Islet of Langerhans (tissue), 1 donor: ENCODE data around the gene ARSB.
"Not testable (repeated sequence)": the region's sequence is repeated elsewhere in the genome, so short reads cannot be mapped to it uniquely, and the experiment has no call there.

Experiments used
- FAIRE-seq: peaks from one replicate; lab custom pipeline; 2011; peaks lifted over from hg19 to GRCh38; lab: Jason Lieb, UNC

ARSB gene

DNA sequence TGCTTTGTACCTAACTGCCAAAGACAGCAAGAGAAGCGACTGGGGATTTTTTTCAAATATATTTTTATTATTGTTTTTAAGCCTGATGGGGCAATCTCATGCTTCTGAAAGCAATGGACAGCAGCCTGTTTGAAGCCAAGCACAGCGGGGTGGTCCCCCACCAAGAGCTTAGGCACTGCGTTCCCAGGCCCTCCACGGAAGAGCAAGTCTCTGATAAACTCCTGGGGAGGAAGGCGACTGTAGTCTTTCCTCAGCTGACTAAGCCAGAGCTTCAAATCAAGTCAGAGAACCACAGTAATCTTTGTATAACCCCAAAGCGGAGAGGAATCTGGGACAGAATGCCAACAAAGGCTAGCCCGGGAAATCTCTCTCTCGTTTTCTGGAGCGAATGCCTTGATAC, 54.4 kb downstream of the ARSB start:
- FAIRE-seq, result no peak

DNA sequence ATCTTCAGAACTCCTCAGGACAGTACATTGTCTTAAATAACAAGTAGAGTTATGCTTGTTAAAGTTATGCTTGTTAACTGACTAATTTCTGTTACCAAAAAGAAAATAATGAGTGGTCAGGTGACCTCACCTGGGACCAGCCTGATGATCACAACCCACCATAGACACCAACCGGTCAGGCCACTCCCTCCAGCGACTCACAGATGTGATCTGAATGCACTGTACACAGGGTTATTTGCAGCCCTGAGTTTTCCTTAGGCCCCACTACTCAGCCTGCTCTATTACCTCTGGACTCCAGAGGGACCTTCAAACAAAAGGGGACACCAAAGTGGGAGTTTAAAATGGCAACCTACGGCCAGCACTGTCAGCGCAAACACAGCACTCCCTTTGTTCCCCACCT, 55.3 kb downstream of the ARSB start:
- no peak for FAIRE-seq

DNA sequence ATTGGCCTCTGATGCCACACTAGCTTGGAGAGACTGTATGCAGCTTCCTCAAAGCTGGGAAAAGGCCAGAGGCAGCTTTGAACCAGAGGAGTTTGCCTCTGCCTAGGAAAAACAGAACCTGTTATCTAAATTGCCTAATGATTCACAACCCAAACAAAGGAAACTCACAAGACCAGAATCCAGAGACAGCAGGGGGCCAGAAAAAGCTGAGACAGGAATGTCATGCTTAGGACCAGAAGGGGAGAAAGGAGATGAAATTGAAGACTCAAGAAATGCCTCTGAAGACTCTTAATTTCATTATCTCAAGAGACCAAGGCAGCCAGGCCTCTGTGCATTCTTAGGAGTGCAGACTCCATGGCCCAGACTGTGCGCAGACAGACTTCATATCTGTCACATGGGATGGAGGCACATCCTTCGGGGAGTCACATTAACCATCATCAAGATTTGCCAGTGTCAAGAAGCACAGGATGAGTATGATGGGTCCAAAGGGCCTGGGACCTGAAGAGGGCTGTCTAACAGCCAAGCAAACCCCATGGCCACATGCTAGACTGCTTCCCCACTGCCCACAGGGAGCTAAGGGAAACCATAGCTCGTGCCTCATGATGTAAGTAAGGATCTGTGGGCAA, 57.3 kb downstream of the ARSB start:
- no peak for FAIRE-seq

DNA sequence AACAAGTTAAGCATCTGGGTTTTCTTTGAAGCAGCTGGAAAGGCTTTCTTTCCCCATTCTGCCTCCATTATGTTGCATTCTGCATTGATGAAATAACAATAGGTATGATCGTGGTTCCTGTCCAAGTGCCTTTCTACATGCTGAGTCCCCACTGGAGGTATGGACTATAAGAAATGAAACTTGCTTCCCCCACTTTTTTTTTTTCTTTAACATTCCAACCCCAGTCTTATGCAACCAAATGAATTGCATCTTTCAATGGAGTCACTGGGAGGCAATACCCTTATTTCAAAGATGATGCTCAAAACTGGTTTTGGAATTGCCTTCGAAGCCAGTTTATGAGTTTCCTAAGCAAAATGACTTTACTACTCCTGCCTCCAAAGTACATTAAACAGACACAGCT, 58.9 kb downstream of the ARSB start:
- no peak for FAIRE-seq

DNA sequence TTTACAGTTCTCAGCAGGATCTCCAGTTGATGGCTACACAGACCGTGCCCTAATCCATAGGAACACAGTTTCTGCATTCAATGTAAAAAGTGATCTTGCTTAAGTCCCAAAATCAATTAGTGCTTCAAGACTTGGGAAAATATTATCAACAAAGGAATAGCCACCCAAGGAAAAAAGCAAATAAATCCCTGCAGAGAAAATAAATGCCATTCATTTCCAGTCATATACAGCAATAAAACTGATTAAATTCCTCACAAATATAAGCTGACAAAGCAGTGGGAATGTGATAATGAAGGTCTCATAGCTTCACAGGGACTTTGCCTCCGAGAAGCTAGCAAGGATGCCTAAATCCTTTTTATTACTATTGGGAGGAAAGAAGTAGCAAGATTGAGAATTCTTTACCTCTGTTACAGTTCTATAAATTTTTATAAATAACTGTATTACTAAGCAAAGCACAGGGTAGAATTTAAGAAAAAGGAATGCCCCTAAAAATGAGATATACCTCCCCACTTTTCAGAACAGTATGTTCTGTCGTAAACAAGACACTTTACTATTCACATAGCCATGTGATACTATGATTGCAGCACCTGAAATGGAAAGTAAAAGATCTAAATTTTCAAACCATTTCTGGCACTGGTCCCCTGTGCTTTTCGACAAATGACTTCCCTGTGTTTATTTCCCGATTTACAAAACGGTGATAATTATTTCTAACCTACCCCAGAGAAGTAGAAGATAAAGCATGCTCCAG, 59.8 kb downstream of the ARSB start:
- no peak for FAIRE-seq

DNA sequence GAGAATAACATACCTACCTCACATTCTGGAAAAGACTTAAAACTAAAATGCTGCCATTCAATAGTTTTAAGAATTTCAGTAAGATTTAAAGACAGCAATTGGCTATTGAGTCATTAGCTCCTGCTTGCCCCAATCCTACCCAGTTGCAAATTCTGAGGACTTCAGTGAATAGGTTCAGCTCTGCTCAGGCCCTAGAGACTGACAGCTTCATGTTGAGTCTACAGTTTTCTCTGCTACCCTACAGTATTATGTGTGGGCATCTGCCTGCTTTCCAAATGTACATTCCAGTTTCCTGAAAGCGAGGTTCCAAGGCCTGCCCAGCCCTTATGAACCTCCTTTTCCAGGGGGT, 61.5 kb downstream of the ARSB start:
- FAIRE-seq, result no peak

DNA sequence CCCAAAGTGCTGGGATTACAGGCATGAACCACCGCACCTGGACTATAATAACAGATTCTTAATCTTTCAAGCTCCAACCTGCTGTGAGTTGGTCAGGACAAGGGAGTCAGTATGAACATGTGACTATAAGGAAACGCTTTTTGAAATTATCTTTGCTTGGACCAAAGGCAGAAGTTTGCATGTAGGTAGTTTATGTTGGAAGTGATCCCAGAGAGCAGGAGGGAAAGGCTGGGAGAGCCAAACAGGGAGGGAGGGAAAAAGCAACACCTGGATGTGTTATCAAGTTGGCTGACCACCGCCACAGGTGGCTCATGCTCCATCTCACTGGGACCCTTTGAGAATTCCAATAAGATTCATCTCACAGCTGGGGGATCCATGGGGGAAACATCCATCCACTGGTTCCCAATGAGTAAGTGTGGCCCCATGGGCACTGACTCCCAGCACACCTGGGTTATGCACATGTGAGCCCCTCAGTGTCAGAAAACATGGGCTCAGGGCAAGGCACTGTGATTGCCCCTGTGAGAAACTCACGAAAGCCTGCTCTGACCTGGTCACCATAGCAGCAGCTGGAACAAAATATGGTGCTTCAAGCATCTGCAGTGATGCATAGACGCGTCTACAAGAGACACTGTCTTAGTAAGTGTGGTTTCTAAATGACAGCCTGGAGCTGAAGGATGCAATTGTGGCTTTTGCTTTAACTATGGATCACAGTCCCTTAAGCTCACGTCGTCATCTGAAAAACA, 62.1 kb downstream of the ARSB start:
- no peak for FAIRE-seq

DNA sequence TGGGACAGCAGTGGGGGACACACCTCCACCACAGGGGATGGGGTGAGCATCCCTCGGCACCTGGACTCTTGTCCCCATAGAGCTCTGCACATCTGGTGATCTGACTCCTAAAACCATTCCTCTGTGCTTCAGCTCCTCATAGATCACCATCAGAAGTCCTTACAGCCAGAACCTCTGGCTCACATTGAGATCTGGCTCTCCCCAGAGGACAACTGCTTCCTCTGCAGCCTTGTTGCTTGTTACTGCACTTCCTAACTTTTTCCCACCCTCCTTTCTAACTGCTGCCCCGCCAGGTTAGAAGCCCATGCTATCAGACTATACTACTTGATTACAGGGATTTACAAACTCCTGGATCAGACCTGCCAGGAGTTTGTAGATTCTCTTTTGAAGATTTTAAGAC, 64.5 kb downstream of the ARSB start:
- no peak for FAIRE-seq

DNA sequence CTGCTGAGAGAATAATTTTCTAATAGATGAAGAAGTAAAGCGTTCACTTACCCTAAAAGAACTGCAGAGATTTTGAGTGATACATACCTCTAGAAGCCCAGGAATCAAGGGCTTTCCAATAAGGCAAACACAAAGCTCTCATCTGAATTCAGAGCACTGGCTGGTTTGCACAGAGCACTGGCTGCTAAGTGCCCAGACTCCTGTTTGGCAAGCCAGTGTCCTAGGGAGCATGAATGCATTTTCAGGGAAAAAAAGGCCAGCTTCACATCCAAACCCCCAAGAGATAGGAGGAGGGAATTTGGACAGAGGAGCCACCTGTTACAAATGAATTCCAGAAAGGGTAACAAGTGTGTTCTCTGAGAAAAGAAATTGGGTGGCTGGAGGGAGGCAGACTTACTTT, 65.3 kb downstream of the ARSB start:
- FAIRE-seq, result no peak

DNA sequence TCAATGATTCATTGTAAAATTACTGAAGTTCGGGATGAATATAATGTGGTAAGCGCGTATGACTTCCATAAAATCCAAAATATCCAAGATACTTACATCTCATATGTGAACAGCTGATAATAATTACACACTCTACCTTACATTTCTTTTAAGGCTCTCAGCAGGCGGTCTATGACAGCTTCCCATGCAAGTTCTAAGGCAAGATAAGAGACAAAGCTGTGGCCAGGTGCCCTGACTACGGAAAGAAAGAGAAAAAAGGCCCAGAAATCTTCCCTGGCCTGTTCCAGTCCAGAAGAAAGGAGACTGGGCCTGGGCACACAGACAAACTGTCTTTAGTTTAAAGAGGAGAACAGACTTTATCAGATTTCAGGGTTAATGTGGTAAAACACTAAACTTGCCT, 69.1 kb downstream of the ARSB start:
- no peak for FAIRE-seq

DNA sequence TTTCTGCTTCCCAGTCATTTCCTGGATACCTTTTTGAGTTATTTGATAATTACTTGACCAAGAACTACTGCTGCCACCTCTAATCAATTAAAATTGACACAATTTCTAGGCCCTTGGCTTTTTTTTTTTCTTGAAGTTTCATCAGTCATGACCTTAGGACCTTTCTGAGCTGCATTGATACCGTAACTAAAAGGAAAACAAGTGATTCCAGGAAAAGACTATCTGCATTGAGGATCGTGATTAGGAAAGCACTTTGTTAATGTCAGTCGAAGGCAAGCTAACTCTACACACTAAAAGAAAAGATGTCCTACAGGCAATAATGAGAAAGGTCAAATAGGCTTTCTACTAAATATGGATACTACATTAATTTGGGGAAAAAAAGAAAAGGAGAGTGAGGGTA, 69.9 kb downstream of the ARSB start:
- FAIRE-seq, result no peak

DNA sequence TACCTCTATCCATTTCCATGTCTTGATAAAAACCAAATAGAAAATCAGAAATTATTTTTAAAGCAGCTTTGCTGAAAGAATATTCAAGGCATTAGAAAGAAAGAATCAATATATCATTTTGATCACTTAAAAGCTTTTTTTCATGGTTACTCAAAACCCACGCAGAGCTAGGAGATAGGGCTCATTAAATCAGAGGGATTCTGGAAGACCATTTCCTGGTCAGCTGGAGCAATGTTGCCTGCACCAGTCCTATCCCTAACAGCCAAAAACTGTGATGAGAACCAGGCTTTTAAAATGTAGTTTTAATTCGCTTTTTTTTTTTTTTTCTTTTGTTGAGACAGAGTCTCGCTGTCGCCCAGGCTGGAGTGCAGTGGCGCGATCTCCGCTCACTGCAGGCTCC, 72.3 kb downstream of the ARSB start:
- FAIRE-seq, result no peak

DNA sequence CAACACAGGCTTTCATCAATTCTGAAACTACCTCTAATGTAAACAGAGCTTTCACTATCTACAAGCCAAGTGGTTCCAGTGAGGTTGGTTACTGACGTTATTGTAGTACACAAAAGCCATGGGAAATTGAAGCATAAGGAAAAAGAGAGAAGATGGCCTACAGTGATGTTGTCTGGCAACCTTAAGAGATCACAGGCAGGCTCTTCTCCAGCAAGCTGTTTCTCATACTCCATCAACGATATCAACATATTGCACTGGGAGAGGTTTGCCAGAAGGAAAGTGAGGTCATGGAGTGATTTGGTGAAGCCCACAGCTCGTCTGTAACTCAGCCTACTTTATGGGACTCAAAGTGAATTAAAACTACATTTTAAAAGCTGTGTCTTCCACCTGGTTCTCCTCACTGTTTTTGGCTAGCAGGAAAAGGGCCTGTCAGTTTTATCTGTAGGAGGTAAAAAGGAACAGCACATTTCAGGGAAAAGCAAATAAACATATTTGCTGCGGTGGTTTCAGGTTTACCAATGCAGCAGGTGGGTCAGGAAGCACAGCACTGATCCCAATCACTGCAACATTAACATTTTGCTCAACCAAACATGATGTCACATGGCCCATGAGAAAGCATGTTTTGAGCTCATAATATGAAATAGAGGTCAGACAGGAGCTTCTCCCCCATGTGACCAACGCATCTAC, 72.9 kb downstream of the ARSB start:
- no peak for FAIRE-seq

DNA sequence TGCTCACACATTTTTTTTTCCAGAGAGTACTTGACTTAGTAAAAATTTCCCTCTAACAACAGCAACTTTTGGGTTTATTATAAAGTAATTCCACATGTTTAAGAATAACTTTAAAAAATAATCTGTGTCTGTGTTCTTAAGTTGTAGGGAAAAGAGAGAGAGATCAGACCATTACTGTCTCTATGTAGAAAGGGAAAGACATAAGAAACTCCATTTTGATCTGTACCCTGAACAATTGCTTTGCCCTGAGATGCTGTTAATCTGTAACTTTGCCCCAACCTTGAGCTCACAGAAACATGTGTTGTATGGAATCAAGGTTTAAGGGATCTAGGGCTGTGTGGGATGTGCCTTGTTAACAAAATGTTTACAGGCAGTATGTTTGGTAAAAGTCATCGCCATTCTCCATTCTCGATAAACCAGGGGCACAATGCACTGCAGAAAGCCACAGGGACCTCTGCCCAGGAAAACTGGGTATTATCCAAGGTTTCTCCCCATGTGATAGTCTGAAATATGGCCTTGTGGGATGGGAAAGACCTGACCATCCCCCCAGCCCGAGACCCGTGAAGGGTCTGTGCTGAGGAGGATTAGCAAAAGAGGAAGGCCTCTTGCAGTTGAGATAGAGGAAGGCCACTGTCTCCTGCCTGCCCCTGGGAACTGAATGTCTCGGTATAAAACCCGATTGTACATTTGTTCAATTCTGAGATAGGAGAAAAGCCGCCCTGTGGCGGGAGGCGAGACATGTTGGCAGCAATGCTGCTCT, 75.7 kb downstream of the ARSB start:
- not testable (repeated sequence) for FAIRE-seq

DNA sequence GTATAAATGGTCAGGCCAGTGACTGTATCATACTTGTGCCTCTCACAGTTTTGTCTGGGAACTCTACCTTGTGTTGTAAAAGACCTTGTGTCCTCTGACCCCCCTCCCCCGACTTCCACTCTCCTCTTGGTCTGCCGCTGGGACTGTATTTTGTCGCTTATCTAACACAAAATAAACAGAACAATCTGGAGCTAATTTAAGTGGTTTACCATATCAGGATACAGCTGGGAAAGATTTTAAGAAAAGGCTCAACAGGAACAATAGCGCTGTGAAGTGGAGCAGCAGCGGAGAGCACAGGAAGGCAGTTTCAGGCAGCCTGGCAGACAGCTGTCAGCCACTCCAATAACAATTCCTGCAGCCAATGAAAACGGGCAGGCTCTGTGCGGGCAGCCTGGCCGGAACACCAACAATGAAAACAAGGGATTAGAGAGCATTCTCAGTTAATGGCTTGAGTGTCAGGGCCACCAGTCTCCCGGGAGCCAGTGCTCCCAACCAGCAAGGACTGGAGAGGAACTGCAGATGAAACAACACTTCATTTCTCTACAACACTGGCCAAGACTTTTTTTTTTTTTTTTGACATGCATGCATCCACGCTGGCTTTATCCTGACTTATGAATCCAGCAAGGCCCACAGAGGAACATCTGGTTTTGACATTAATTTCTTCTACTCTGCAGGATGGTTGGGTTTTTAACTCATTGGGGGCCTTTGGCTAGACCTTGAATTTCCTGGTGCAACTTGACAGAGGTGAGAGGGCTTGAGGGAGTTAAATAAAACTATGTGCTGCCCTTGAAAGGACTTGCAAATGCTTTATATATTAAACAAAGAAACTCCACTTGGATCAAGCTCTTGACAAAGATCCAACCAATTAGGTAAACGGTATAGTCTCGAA, 76.7 kb downstream of the ARSB start:
- FAIRE-seq, result peak; percentile 21

DNA sequence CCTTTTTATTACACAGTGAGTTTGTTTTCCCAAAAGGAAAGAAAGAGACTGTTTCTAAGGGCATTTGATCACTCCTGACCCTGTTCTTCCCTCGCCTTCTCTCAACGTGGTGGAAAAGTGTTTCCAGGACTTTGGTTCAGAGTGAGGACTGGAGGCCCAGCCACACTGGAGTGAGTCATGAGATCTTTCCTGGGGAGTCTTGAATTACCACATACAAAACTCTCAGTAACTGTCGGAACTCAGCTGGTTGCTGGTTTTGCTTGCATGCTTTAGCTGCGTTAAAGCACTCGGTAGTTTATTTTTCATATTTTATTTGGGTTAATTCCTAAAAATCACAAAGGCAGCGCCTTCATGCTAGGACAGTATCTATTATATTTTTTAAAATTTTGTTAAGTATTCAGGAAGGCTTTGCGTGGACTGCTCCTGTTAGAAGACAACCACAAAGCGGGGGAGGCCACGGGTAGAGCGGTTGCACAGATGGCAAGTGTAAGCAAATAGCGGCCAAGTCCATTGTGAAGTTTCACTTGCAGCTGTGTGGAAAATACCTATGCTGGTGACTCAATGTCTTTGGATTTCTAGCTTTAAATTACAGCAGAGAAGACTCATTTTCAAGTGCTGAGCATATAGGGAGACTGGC, 77.7 kb downstream of the ARSB start:
- no peak for FAIRE-seq

DNA sequence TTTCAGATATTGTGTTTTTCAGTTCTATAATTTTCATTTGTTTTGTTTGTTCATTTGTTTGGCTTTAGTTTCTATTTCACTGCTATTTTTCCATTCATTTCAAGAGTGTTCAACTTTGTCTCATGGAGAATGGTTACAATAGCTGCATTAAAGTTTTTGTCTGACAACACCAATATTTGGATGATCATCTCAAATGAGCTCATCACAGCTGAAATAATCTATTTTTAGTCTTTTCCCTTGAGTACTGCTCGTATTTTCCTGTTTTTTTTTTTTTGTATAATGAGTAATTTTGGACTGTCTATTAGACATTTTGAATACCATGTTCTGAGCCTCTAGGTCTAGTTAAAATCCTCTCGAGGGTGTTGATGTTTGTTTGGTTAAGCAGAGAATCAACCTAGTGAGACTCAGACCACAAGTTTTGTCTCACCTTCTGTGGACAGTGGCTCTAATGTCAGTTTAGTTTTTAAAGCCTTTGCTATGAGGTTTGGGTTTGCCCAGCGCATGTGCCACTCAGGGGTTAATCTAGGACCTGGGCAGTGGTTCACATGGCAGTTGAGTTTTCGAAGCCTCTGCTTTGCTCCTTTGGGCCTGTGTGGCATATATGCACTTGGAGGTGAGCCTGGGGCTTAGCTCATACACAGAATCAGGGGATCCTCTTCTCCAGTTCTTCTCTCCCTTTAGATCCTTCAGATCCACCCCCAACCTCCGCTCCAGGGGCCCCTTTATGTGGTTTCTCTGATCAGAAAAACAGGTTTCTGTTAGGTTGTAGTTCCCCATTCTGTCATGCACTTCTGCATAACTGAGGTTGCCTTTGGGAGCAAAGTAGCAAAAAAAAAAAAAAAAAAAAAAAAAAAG, 79.8 kb downstream of the ARSB start:
- FAIRE-seq, result no peak

DNA sequence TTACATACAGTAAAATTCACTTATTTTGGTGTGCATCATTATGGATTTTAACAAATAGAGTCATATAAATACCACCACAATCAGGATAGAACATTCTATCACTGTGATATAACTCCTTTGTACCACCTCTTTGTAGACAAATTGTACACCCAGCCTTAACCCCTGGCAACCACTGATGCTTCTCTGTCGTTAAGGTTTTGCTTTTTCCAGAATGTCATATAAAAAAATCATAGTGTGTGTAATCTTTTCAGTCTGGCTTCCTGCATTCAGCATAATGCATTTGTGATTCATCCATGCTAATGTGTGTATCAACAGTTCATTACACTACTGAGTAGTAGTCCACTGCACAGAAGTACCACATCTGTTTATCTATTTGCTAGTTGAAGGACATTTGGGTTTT, 81.2 kb downstream of the ARSB start:
- peak; percentile 76 for FAIRE-seq

DNA sequence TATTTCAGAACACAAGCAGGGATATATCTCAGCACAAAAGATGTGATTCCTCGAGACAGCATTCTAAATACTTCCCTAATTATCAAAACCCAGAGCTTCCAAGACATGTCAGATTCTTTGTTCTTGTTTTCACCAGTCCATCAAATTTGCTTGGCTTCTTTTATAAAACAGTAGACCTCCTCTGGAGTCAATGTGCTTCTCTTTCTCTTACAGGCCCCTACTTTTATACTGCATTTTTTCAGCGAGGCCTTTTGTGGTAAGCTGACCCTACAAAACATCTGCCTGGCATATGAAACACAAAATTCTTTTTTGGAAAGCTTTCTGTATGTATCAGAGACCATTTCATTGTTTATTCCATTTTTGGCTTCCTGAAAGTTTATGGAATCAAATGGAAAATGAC, 81.8 kb downstream of the ARSB start:
- FAIRE-seq, result no peak

DNA sequence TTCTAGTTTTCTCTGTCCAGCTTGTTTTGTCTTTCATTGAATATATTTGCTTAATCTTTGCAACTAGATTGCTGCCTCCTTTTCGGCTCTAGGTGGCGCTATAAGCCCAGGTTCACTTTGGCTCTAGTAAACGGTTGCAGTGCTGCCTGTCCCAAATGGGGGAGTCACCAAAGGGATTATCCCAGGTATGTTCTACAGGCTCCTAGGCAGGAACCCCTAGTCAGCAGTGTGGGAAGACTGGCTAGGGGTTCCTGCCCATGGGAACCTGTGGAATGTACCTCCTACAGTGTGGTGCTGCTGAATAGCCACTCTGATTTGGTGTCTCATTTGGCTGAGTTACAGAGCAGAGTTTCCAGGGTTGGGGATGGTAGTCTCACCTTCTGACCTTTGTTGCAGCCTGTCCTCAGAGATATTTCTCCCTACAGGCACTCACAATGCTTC, 85.2 kb downstream of the ARSB start:
- no peak for FAIRE-seq
